HEK293 (cell line): ENCODE data around the gene S100A3.

Source experiments
- GLIS1 ChIP-seq: fragments of 450-650 bp; formaldehyde crosslinking; IDR thresholded peaks from 2 replicates; pipeline ENCODE4 v1.5.1; 2016; ENCODE audit warnings: missing biosample characterization, missing genetic modification characterization
- HOXA7 ChIP-seq: sonication (generic); formaldehyde crosslinking; IDR thresholded peaks from 2 replicates; pipeline ENCODE4 v1.8.1; 2022; ENCODE audit warnings: missing genetic modification reagents, borderline replicate concordance
- KLF7 ChIP-seq: fragments of 450-650 bp; formaldehyde crosslinking; IDR thresholded peaks from 2 replicates; pipeline ENCODE4 v1.5.1; 2016; ENCODE audit warnings: missing biosample characterization, missing genetic modification characterization, borderline replicate concordance
- REPIN1 ChIP-seq: fragments of 450-650 bp; formaldehyde crosslinking; IDR thresholded peaks from 2 replicates; pipeline ENCODE4 v1.5.1; 2017; ENCODE audit warnings: missing biosample characterization, missing genetic modification characterization, low read depth
- SALL2 ChIP-seq: fragments of 450-650 bp; formaldehyde crosslinking; IDR thresholded peaks from 2 replicates; pipeline ENCODE4 v1.5.0; 2017; ENCODE audit warnings: missing biosample characterization, mild to moderate bottlenecking, missing genetic modification characterization, borderline replicate concordance
- SCRT1 ChIP-seq: fragments of 450-650 bp; formaldehyde crosslinking; IDR thresholded peaks from 2 replicates; pipeline ENCODE4 v1.5.1; 2016; ENCODE audit warnings: missing biosample characterization, missing genetic modification characterization, borderline replicate concordance
- TRIM28 ChIP-seq: IDR thresholded peaks from 2 replicates; pipeline ENCODE4 v1.6.1; 2011; ENCODE audit warnings: low read length, control low read depth, borderline replicate concordance
- YY1 ChIP-seq: fragments of 450-650 bp; formaldehyde crosslinking; IDR thresholded peaks from 2 replicates; pipeline ENCODE4 v1.5.1; 2018; ENCODE audit warnings: missing biosample characterization, missing genetic modification characterization
- YY2 ChIP-seq: fragments of 450-650 bp; formaldehyde crosslinking; IDR thresholded peaks from 2 replicates; pipeline ENCODE4 v1.5.1; 2016; ENCODE audit warnings: missing biosample characterization, missing genetic modification characterization
- ZBTB20 ChIP-seq: fragments of 450-650 bp; formaldehyde crosslinking; IDR thresholded peaks from 2 replicates; pipeline ENCODE4 v1.5.1; 2016; ENCODE audit warnings: missing biosample characterization, missing genetic modification characterization
- ZBTB48 ChIP-seq: fragments of 450-650 bp; formaldehyde crosslinking; IDR thresholded peaks from 2 replicates; pipeline ENCODE4 v1.5.1; 2016; ENCODE audit warnings: missing biosample characterization, missing genetic modification characterization
- ZBTB49 ChIP-seq: fragments of 450-650 bp; formaldehyde crosslinking; IDR thresholded peaks from 2 replicates; pipeline ENCODE4 v1.5.1; 2016; ENCODE audit warnings: missing biosample characterization, missing genetic modification characterization, low read depth
- ZFP3 ChIP-seq: fragments of 450-650 bp; formaldehyde crosslinking; IDR thresholded peaks from 2 replicates; pipeline ENCODE4 v1.5.1; 2016; ENCODE audit warnings: low read depth, missing biosample characterization, missing genetic modification characterization
- ZFP37 ChIP-seq: fragments of 450-650 bp; formaldehyde crosslinking; IDR thresholded peaks from 2 replicates; pipeline ENCODE4 v1.5.1; 2016; ENCODE audit warnings: missing biosample characterization, missing genetic modification characterization
- ZIC2 ChIP-seq: fragments of 450-650 bp; formaldehyde crosslinking; IDR thresholded peaks from 2 replicates; pipeline ENCODE4 v1.5.1; 2016; ENCODE audit warnings: missing biosample characterization, missing genetic modification characterization
- ZNF10 ChIP-seq: fragments of 450-650 bp; formaldehyde crosslinking; IDR thresholded peaks from 2 replicates; pipeline ENCODE4 v1.5.1; 2017; ENCODE audit warnings: missing biosample characterization, missing genetic modification characterization
- ZNF112 ChIP-seq: fragments of 450-650 bp; formaldehyde crosslinking; IDR thresholded peaks from 2 replicates; pipeline ENCODE4 v1.5.0; 2017; ENCODE audit warnings: missing biosample characterization, missing genetic modification characterization
- ZNF132 ChIP-seq: fragments of 450-650 bp; formaldehyde crosslinking; IDR thresholded peaks from 2 replicates; pipeline ENCODE4 v1.5.1; 2017; ENCODE audit warnings: missing biosample characterization, missing genetic modification characterization, borderline replicate concordance
- ZNF140 ChIP-seq: fragments of 450-650 bp; formaldehyde crosslinking; IDR thresholded peaks from 2 replicates; pipeline ENCODE4 v1.5.1; 2016; ENCODE audit warnings: missing biosample characterization, missing genetic modification characterization
- ZNF146 ChIP-seq: fragments of 450-650 bp; formaldehyde crosslinking; IDR thresholded peaks from 2 replicates; pipeline ENCODE4 v1.5.1; 2016; ENCODE audit warnings: missing biosample characterization, missing genetic modification characterization
- ZNF184 ChIP-seq: fragments of 450-650 bp; IDR thresholded peaks from 2 replicates; pipeline ENCODE4 v1.5.1; 2018; ENCODE audit warnings: missing biosample characterization, mild to moderate bottlenecking, missing genetic modification characterization
- ZNF19 ChIP-seq: fragments of 450-650 bp; formaldehyde crosslinking; IDR thresholded peaks from 2 replicates; pipeline ENCODE4; 2016; ENCODE audit warnings: missing biosample characterization, missing genetic modification characterization, low read depth
- ZNF211 ChIP-seq: fragments of 450-650 bp; formaldehyde crosslinking; IDR thresholded peaks from 2 replicates; pipeline ENCODE4 v1.5.1; 2016; ENCODE audit warnings: low read depth, missing biosample characterization, missing genetic modification characterization
- ZNF214 ChIP-seq: fragments of 450-650 bp; formaldehyde crosslinking; IDR thresholded peaks from 2 replicates; pipeline ENCODE4 v1.5.1; 2017; ENCODE audit warnings: missing biosample characterization, mild to moderate bottlenecking, missing genetic modification characterization, borderline replicate concordance
- ZNF223 ChIP-seq: fragments of 450-650 bp; formaldehyde crosslinking; IDR thresholded peaks from 2 replicates; pipeline ENCODE4 v1.5.1; 2016; ENCODE audit warnings: missing biosample characterization, missing genetic modification characterization
- ZNF324 ChIP-seq: fragments of 450-650 bp; formaldehyde crosslinking; IDR thresholded peaks from 2 replicates; pipeline ENCODE4 v1.5.1; 2016; ENCODE audit warnings: missing biosample characterization, missing genetic modification characterization
- ZNF335 ChIP-seq: fragments of 450-650 bp; formaldehyde crosslinking; conservative IDR thresholded peaks from 2 replicates; pipeline ENCODE4 v1.5.1; 2016; ENCODE audit warnings: missing biosample characterization, missing genetic modification characterization
- ZNF354C ChIP-seq: fragments of 450-650 bp; formaldehyde crosslinking; IDR thresholded peaks from 2 replicates; pipeline ENCODE4 v1.5.1; 2016; ENCODE audit warnings: missing biosample characterization, missing genetic modification characterization, low read depth, borderline replicate concordance
- ZNF473 ChIP-seq: fragments of 450-650 bp; formaldehyde crosslinking; IDR thresholded peaks from 2 replicates; pipeline ENCODE4 v1.5.1; 2017; ENCODE audit warnings: missing biosample characterization, missing genetic modification characterization
- ZNF48 ChIP-seq: fragments of 450-650 bp; formaldehyde crosslinking; IDR thresholded peaks from 2 replicates; pipeline ENCODE4 v1.5.1; 2016; ENCODE audit warnings: missing biosample characterization, missing genetic modification characterization
- ZNF529 ChIP-seq: fragments of 450-650 bp; formaldehyde crosslinking; IDR thresholded peaks from 2 replicates; pipeline ENCODE4 v1.5.1; 2017; ENCODE audit warnings: missing genetic modification characterization, missing biosample characterization; ENCODE audit not compliant: insufficient replicate concordance
- ZNF558 ChIP-seq: fragments of 450-650 bp; formaldehyde crosslinking; IDR thresholded peaks from 2 replicates; pipeline ENCODE4 v1.5.1; 2016; ENCODE audit warnings: missing biosample characterization, missing genetic modification characterization
- ZNF600 ChIP-seq: fragments of 450-650 bp; formaldehyde crosslinking; IDR thresholded peaks from 2 replicates; pipeline ENCODE4 v1.5.1; 2016; ENCODE audit warnings: missing biosample characterization, missing genetic modification characterization
- ZNF629 ChIP-seq: fragments of 450-650 bp; formaldehyde crosslinking; IDR thresholded peaks from 2 replicates; pipeline ENCODE4 v1.5.1; 2017; ENCODE audit warnings: missing biosample characterization, missing genetic modification characterization
- ZNF664 ChIP-seq: fragments of 450-650 bp; formaldehyde crosslinking; IDR thresholded peaks from 2 replicates; pipeline ENCODE4 v1.5.1; 2016; ENCODE audit warnings: missing biosample characterization, missing genetic modification characterization
- ZNF707 ChIP-seq: fragments of 450-650 bp; formaldehyde crosslinking; IDR thresholded peaks from 2 replicates; pipeline ENCODE4 v1.5.1; 2016; ENCODE audit warnings: missing biosample characterization, missing genetic modification characterization
- ZNF785 ChIP-seq: fragments of 450-650 bp; formaldehyde crosslinking; IDR thresholded peaks from 2 replicates; pipeline ENCODE4 v1.5.1; 2016; ENCODE audit warnings: missing biosample characterization, missing genetic modification characterization
- ZNF792 ChIP-seq: fragments of 450-650 bp; formaldehyde crosslinking; IDR thresholded peaks from 2 replicates; pipeline ENCODE4 v1.5.1; 2016; ENCODE audit warnings: missing biosample characterization, missing genetic modification characterization
- TF ChIP-seq, protein P1 (sequence below): fragments of 450-650 bp; formaldehyde crosslinking; IDR thresholded peaks from 2 replicates; pipeline ENCODE4 v1.5.1; 2016; ENCODE audit warnings: missing biosample characterization, missing genetic modification characterization

The S100A3 gene

DNA sequence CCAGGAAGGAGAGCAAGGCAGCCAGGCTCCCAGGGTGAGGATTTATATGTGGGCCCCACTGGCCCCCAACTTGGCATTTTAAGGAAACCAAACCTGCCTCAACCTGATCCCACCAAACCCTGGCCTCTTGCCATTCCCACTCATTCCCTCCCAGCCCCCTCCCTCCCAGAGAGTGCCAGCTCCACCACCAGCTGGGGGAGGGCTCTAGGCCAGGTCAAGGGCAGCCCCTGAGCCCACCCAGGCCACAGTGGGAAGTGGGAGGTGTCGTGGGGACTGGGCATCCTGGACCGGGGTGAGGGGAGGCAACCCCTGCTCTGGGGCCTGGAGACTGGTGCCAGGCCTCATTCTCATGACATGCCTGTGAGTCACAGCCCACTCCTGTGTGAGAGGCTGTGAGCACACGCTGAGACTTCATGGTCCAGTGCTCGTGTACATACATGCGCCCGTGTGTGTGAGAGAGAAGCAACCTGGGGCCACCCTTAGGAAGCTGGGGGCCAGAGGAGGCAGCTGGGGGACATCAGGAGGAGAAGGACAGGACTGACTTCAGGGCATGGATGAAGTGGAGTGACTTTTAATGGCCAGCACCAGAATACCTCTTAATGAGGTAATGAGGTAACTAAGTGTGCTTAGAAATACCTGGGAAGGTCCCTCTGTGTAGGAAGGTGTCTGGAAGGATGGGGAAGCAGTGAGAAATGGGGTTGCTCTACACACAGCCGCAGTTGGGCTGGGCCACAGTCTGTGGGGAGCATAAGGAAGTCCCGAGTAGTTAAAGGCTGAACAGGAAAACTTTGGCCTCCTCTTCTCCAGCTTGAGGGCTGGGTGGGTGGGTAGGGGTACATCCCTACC lies 16.7 kb upstream of the S100A3 start, which contains the start of gene S100A2 (continued):
- TF ChIP-seq ZBTB49 (tag by site-specific recombination) (no peak), ZNF473 (tag by site-specific recombination) (no peak), ZNF48 (no peak), ZFP37 (tag by site-specific recombination) (no peak), YY2 (tag by site-specific recombination) (no peak), GLIS1 (tag by site-specific recombination) (peak; percentile 25), ZNF211 (no peak), ZNF214 (no peak), ZNF112 (tag by site-specific recombination) (no peak), TRIM28 (no peak), ZNF629 (peak; percentile 52; the same call in 1 of the 2 replicates), ZNF785 (tag by site-specific recombination) (no peak), SCRT1 (tag by site-specific recombination) (no peak), ZNF223 (tag by site-specific recombination) (no peak), ZNF335 (tag by site-specific recombination) (peak; percentile 40), HOXA7 (CRISPR knock-in tag) (no peak), ZNF184 (tag by site-specific recombination) (no peak), ZNF19 (no peak), ZNF529 (no peak), ZBTB20 (tag by site-specific recombination) (peak; percentile 32), ZFP3 (tag by site-specific recombination) (no peak), REPIN1 (tag by site-specific recombination) (no peak), ZNF600 (tag by site-specific recombination) (peak; percentile 31; the same call in 1 of the 2 replicates), ZBTB48 (tag by site-specific recombination) (peak; percentile 57; the same call in 1 of the 2 replicates), ZNF10 (tag by site-specific recombination) (no peak), ZNF792 (no peak), ZNF707 (tag by site-specific recombination) (no peak), ZNF132 (tag by site-specific recombination) (no peak), ZNF140 (tag by site-specific recombination) (no peak), ZNF354C (tag by site-specific recombination) (no peak), YY1 (tag by site-specific recombination) (no peak), ZNF558 (tag by site-specific recombination) (0 out of 2 replicates have a peak, but pooled peaks have one; percentile 9), ZNF146 (tag by site-specific recombination) (no peak), KLF7 (tag by site-specific recombination) (no peak), ZIC2 (tag by site-specific recombination) (peak; percentile 80), ZNF664 (no peak), SALL2 (tag by site-specific recombination) (no peak), ZNF324 (no peak)
- TF ChIP-seq, protein P1, sequence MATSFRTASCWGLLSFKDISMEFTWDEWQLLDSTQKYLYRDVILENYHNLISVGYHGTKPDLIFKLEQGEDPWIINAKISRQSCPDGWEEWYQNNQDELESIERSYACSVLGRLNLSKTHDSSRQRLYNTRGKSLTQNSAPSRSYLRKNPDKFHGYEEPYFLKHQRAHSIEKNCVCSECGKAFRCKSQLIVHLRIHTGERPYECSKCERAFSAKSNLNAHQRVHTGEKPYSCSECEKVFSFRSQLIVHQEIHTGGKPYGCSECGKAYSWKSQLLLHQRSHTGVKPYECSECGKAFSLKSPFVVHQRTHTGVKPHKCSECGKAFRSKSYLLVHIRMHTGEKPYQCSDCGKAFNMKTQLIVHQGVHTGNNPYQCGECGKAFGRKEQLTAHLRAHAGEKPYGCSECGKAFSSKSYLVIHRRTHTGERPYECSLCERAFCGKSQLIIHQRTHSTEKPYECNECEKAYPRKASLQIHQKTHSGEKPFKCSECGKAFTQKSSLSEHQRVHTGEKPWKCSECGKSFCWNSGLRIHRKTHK, result no peak
